Left renal cortex interstitium (tissue), 4 donors: Measurements from ENCODE around the gene PDXDC1. TPM values are rescaled to one million over a fixed set of nuclear protein-coding genes. Genes with fewer than 3 reads are reported as not detected.
"Not testable (repeated sequence)": the region's sequence is repeated elsewhere in the genome, so short reads cannot be mapped to it uniquely, and the experiment has no call there.

Experiments
- DNase-seq, 4 donors: peaks; one replicate each; pipeline ENCODE4 v3.0.0-alpha.2; 2013; ENCODE audit warnings: low read depth in 4 of 4, low spot score in 2 of 4, missing footprints in 1 of 4
- polyA plus RNA-seq, 4 donors: library from polyadenylated mRNA; unstranded; fragments of 120-200 nt; gene quantifications; one replicate each; pipeline ENCODE4 v1.2.1, GENCODE V29; 2013; ENCODE audit not compliant: insufficient read length in 4 of 4

Gene PDXDC1
- polyA plus RNA-seq, 4 donors = 86.6 to 140 (median 94.6) TPM

GRCh38 chr16:14973785-14974322, 972 bp upstream of the PDXDC1 start:
- not testable (repeated sequence) for DNase-seq

- peak in 1 of 4 donors; percentile 17 for DNase-seq
Measured at GRCh38 chr16:14974331-14974655, 533 bp upstream of the PDXDC1 start.

- DNase-seq = peak in 2 of 4 donors; percentile 15 to 25
Measured at GRCh38 chr16:14975418-14976194, 780 bp downstream of the PDXDC1 start.

GRCh38 chr16:14976971-14977736, 2.3 kb downstream of the PDXDC1 start:
- DNase-seq = not testable (repeated sequence)

GRCh38 chr16:14978281-14978680, 3.5 kb downstream of the PDXDC1 start:
- DNase-seq = not testable (repeated sequence)

- not testable (repeated sequence) for DNase-seq
Measured at GRCh38 chr16:14978908-14979307, 4.1 kb downstream of the PDXDC1 start.

- not testable (repeated sequence) for DNase-seq
Measured at GRCh38 chr16:14981234-14981633, 6.4 kb downstream of the PDXDC1 start.

- DNase-seq = not testable (repeated sequence)
Measured at GRCh38 chr16:14982521-14982920, 7.7 kb downstream of the PDXDC1 start.

- not testable (repeated sequence) for DNase-seq
Measured at GRCh38 chr16:14988092-14988491, 13.3 kb downstream of the PDXDC1 start.

- not testable (repeated sequence) for DNase-seq
Measured at GRCh38 chr16:14988661-14989191, 13.9 kb downstream of the PDXDC1 start.

GRCh38 chr16:14989291-14990281, 14.8 kb downstream of the PDXDC1 start:
- DNase-seq = not testable (repeated sequence)

GRCh38 chr16:14993277-14994151, 18.7 kb downstream of the PDXDC1 start:
- not testable (repeated sequence) for DNase-seq

- DNase-seq = not testable (repeated sequence)
Measured at GRCh38 chr16:14996702-14997101, 21.9 kb downstream of the PDXDC1 start.

GRCh38 chr16:14998300-14998699, 23.5 kb downstream of the PDXDC1 start:
- not testable (repeated sequence) for DNase-seq

- not testable (repeated sequence) for DNase-seq
Measured at GRCh38 chr16:14999845-15000244, 25.0 kb downstream of the PDXDC1 start.

GRCh38 chr16:15002448-15002847, 27.6 kb downstream of the PDXDC1 start:
- DNase-seq = not testable (repeated sequence)

GRCh38 chr16:15005357-15006132, 30.7 kb downstream of the PDXDC1 start:
- not testable (repeated sequence) for DNase-seq

- not testable (repeated sequence) for DNase-seq
Measured at GRCh38 chr16:15008647-15009046, 33.8 kb downstream of the PDXDC1 start.
